PC-3 (cell line): ENCODE results near the gene JPH4.

Source experiments
- CTCF ChIP-seq: fragments of 300-600 bp; sonication (generic); conservative IDR thresholded peaks from 2 replicates; pipeline ENCODE4 v1.5.1; 2017; ENCODE audit warnings: antibody characterized with exemption, low read depth, mild to moderate bottlenecking, low read length
- EZH2phosphoT487 ChIP-seq: fragments of 300-600 bp; sonication (generic); IDR thresholded peaks from 2 replicates; pipeline ENCODE4 v1.6.1; 2018; ENCODE audit warnings: mild to moderate bottlenecking, antibody characterized with exemption, low read length, borderline replicate concordance

- TF ChIP-seq CTCF (no peak), EZH2phosphoT487 (no peak)
Measured at GRCh38 chr14:23522643-23523198, 55.9 kb downstream of the JPH4 start.
